Uterus (tissue), 2 donors: ENCODE data around the gene TTLL12.

Experiments
- CTCF ChIP-seq, 4 experiments: fragments of 200-600 bp in 2 of 4; fragments of 450-650 bp in 2 of 4; sonication (generic) in 2 of 4; IDR thresholded peaks; one replicate each; pipeline ENCODE4 v1.5.1; 2016 to 2019; ENCODE audit warnings: antibody characterized with exemption in 4 of 4, mild to moderate bottlenecking in 2 of 4, moderate library complexity in 1 of 4
- POLR2A ChIP-seq, 2 donors: fragments of 450-650 bp; IDR thresholded peaks; one replicate each; pipeline ENCODE4 v1.6.1; 2016; ENCODE audit warnings: antibody characterized with exemption in 2 of 2, mild to moderate bottlenecking in 1 of 2, moderate library complexity in 1 of 2

- TF ChIP-seq CTCF (IDR thresholded peaks at IDR 0.05) (no peak), POLR2A (IDR thresholded peaks at IDR 0.05) (no peak)
Measured at GRCh38 chr22:43155789-43156188, 31.1 kb downstream of the TTLL12 start.
